HT-29 (cell line): ENCODE measurements around the gene DNASE2B. TPM values are rescaled to one million over a fixed set of nuclear protein-coding genes. Genes with fewer than 3 reads are reported as not detected.
A peak's percentile ranks its signal among the peaks of the same experiment; 100 is the strongest.
"Not testable (repeated sequence)": the region's sequence is repeated elsewhere in the genome, so short reads cannot be mapped to it uniquely, and the experiment has no call there.

ENCODE experiments used
- DNase-seq: peaks from one replicate; pipeline ENCODE4 v3.0.0-alpha.2; 2015; ENCODE audit warnings: low spot score
- total RNA-seq: library from RNA; depleted of rRNA; stranded (reverse); fragments of >200 nt; shearing (Covaris generic); gene quantifications from 2 replicates; pipeline ENCODE4 v1.2.3, GENCODE V29; 2014

The DNASE2B gene
- total RNA-seq, 1 experiment from 2014 or later: not detected

GRCh38 chr1:84412316-84412942 is 14.1 kb downstream of the DNASE2B start:
- DNase-seq: no peak

DNA sequence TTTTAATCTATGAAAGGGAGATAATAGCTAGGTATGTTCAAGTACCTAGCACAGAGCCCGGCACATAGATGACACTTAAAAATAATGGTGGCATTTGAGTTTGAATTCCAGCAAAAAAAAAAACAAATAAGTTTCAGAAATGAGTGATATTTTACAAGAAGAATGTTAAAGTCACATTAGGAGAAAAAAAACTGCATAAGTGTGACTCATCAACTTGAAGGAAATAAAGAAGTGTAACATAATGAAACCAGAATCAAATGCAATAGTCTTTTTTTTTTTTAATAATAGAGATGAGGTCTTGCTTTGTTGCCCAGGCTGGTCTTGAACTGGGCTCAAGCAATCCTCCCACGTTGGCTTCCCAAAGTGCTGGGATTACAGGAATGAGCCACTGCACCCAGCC is 17.1 kb downstream of the DNASE2B start:
- DNase-seq: no peak

GRCh38 chr1:84422909-84423308 is 24.6 kb downstream of the DNASE2B start:
- DNase-seq: no peak

DNA sequence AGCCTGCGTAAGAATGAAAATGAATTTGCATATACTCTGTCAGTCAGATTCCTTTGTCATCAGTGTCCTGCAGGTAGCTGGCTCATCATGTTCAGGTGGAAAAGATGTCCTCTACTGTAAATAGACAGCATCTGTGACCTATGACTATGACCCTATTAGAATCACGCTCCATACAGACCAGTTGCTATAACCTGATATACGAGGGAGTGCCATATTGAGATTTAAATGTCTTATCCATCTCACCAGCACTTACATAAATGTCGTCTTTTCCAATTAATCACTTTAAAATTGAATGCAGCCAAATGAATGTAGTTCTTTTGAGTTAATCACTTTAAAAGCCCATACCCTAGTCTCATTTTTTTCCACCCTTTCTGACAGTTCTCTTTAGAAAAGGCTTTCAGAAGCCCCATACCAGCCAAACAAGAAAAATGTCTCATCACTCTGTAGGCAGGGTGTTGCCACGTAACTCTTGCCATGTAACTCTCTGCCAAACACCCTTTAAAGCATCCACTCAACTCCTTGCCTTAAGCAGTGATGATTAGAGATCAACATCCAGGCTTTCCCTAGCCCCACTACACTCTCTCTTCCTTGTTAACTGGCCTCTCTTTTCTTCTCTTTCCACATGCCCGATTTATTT is 26.3 kb downstream of the DNASE2B start:
- DNase-seq: no peak

DNA sequence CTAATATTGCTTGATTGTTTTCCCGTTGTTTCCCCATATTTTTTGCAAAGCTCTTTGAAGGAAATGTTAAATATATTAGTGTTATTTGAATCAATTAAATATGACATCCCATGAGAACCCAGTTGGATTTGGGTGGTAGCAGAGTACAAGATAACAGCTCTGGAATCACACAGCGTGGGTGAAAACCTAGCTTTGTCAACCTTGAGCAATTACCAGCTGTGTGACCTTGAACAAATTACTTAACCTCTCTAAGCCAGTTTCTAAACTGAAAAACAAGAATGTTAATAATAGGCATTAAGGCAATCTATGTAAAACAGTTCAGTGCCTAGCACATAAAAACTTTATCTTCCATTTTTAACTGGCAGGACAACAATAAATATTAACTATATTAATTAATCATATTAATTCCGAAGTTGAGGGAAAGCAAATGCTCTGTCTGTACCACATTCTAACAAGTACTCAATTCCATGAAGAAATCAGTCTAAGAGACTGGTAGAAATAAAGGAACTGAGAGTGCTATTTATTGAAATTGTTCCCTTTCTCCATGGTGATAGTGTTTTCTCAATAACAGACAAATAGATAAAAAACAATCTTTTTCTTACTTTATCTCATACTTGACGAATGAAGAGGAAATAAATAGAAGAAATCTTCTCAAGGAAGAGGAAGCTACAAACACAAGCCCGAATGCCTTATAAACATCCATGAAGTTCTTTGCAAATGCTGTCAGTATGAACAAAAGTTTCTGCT is 27.0 kb downstream of the DNASE2B start:
- no peak for DNase-seq

- no peak for DNase-seq
These were observed 28.1 kb downstream of the DNASE2B start for GRCh38 chr1:84426376-84426775.

DNA sequence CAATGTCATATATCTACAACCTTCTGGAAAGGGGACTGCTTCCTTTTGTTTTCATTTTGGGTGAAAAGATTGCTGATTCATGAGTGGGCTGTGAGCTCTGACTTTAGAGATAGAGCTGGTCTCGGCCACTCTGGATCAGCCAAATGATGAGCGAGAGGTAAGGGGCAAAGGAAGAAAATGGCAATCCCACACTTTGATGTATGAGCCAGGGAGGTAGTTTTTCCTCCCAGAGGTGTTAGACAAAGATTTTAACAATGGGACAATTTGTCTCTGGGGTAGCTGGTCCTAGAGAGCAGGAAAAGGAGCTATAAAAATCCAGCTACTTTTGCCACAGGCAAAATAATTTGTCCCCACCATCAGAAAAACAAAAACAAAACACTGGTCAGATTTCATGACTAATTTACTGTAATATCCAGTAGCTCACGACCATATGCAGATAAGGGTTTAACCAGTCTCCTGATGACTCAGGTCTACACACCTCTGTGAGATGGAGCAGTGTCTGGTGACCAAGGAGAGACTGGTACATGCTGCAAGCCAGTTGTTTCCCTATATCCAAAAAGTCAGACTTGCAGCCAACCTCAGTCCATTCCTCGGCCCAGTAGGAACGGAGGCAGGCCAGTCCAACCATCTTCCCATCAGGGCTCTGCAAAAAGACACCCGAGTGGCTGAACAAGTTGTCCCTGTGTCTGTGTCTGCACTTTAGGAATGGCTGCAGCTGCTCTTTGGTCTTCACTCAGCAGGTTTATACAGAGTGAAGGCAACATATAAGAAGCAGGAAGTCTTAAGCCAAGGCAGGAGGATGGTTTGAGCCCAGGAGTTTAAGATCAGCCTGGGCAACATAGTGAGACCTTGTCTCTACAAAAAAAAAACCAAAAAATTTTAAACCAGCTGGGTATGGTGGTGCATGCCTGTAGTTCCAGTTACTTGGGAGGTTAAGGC is 29.2 kb downstream of the DNASE2B start:
- DNase-seq: no peak

GRCh38 chr1:84428235-84428634 is 30.0 kb downstream of the DNASE2B start:
- DNase-seq: no peak

DNA sequence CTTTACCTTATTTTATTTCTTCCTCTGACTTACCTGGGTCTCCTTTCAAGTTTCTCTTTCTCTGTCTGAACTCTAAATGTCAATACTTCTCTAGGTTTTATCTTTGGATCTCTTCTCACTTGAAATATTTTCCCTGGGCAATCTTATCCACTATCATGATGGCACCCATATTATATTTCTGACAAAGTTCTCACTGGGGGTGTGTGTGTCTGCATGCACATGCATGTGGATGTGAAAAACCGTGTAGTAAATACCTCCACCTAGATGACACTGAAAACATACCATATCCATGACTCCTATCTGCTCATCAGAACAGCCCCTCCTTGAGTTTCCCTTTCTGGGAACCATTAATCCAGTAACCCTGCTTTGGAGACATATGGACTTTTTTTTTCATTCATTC is 30.9 kb downstream of the DNASE2B start:
- no peak for DNase-seq

- DNase-seq: no peak
These were observed 32.3 kb downstream of the DNASE2B start for GRCh38 chr1:84430546-84430945.

- peak; percentile 90 for DNase-seq
These were observed 35.2 kb downstream of the DNASE2B start for GRCh38 chr1:84433258-84434080.

GRCh38 chr1:84434081-84434769 is 35.9 kb downstream of the DNASE2B start:
- DNase-seq: no peak

DNA sequence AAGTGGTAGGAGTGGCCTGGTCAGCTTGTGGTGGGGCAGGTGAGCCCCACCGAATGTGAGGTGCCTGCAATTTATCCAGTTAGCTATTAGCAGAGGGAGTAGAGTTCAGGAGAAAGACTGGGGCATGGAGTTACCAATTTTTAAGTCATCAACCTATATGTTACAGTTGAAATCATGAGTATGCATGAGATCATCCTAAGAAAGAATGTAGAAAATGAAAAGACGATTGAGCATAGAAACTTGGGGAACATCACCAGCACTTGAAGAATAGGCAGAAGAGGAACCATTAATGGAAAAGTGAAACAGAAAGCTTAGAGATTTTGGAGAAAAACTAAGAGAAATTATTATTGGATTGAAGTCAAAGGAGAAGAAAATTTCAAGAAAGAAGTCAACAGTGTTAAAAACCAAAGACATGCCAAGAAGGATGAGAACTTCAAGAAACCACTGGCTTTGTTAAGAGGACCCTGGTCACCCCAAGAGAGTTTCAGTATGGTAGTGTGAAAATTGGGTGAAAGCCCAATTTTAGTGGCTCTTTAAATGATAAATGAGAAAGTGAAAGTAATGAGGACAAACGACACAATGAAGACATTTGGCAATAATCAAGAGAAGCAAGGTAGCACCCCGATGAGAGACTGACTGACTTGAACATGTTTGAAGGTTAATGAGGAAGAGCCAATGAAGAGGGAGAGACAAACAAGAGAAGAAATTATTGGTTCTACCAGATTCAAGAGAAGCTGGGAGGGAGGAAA is 36.7 kb downstream of the DNASE2B start:
- DNase-seq: no peak

- DNase-seq: no peak
These were observed 38.8 kb downstream of the DNASE2B start for GRCh38 chr1:84436876-84437655.

DNA sequence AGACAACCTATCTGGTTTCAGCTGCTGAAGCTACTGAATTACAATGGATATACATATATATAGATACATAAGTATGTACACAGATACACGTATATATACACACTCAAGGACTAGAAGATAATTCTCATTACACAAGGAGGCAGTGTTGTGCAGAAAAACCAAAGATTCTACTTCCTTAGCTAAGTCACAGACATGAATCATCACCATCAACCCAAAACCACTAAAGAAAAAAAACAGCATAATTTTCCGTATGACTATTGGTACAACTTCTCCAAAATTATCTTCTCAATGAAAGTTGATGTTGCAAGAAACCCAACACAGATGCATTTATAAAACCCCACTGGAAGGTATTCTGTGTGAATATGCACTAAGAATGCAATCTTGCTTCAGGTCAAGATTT is 44.0 kb downstream of the DNASE2B start:
- DNase-seq: peak; percentile 84

DNA sequence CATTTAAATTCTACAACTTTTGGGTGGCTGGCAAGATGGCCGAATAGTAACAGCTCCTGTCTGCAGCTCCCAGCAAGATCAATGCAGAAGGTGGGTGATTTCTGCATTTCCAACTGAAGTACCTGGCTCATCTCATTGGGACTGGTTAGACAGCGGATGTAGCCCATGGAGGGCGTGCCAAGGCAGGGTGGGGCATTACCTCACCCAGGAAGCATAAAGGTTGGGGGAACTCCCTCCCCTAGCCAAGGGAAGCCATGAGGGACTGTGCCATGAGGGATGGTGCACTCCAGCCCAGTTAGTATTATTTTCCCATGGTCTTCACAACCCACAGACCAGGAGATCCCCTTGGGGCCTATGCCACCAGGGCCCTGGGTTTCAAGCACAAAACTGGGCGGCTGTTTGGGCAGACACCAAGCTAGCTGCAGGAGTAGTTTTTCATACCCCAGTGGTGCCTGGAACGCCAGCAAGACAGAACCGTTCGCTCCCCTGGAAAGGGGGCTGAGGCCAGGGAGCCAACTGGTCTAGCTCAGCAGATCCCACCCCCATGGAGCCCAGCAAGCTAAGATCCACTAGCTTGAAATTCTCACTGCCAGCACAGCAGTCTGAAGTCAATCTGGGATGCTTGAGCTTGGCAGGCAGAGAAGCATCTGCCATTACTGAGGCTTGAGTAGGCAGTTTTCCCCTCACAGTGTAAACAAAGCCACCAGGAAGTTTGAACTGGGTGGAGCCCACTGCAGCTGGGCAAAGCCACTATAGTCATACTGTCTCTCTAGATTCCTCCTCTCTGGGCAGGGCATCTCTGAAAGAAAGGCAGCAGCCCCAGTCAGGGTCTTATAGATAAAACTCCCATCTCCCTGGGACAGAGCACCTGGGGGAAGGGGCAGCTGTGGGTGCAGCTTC is 44.7 kb downstream of the DNASE2B start:
- DNase-seq: peak; percentile 61

DNA sequence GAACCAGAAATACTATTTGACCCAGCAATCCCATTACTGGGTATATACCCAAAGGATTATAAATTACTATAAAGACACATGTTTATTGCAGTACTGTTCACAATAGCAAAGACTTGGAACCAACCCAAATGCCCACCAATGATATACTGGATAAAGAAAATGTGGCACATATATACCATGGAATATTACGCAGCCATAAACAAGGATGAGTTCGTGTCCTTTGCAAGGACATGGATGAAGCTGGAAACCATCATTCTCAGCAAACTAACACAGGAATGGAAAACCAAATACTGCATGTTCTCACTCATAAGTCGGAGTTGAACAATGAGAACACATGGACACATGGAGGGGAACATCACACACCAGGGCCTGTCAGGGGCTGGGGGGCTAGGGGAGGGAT is 50.4 kb downstream of the DNASE2B start:
- DNase-seq: not testable (repeated sequence)

GRCh38 chr1:84450910-84451309 is 52.6 kb downstream of the DNASE2B start:
- no peak for DNase-seq
